ENCODE results near the gene STXBP3. TPM values are rescaled to one million over a fixed set of nuclear protein-coding genes. Genes with fewer than 3 reads are reported as not detected.

Gene STXBP3
- total RNA-seq, 4 donors from 2014 or later: 18.4 to 39.4 (median 24.3) TPM

- H3K27me3 ChIP-seq: no peaks in the 10 kb centered on the region
- in situ Hi-C loops (cut with MboI; ENCODE audit: low sequenced_read_pairs in 4 of 4): no loop called here
- ATAC-seq (no peak), DNase-seq (no peak)
- no peak overlapping the region for H3K27ac ChIP-seq
- H3K36me3 ChIP-seq: peaks cover 6 to 59% of the 10 kb centered on the region in 2 donors
- TF ChIP-seq CTCF (IDR thresholded peaks at IDR 0.05 in 4 of 5, conservative IDR thresholded peaks at IDR 0.05 in 1 of 5) (no peak), POLR2A (IDR thresholded peaks at IDR 0.05) (no peak)
- no peaks in the 10 kb centered on the region for H3K4me1 ChIP-seq
- no peak overlapping the region for H3K4me3 ChIP-seq
- intact Hi-C loops (cut with DNase I; ENCODE audit: low total_unique reads): no loop called here
- H3K9me3 ChIP-seq: no peaks in the 10 kb centered on the region
Observed at GRCh38 chr1:108801101-108801500, 54.6 kb downstream of the STXBP3 start.

- Histone ChIP-seq H3K4me3 (no peak overlapping the region), H3K9me3 (no peaks in the 10 kb centered on the region), H3K27ac (no peak overlapping the region), H3K4me1 (no peaks in the 10 kb centered on the region), H3K36me3 (peaks cover 0 to 55% of the 10 kb centered on the region in 2 donors), H3K27me3 (no peaks in the 10 kb centered on the region)
- intact Hi-C loops (cut with DNase I; ENCODE audit: low total_unique reads) (no loop called here), in situ Hi-C loops (cut with MboI; ENCODE audit: low sequenced_read_pairs in 4 of 4) (no loop called here)
- no peak for TF ChIP-seq CTCF (IDR thresholded peaks at IDR 0.05 in 4 of 5, conservative IDR thresholded peaks at IDR 0.05 in 1 of 5)
- no peak for TF ChIP-seq POLR2A (IDR thresholded peaks at IDR 0.05)
- ATAC-seq (no peak), DNase-seq (no peak)
Observed at GRCh38 chr1:108803548-108803947, 57.1 kb downstream of the STXBP3 start.

GRCh38 chr1:108808438-108808837, 62.0 kb downstream of the STXBP3 start:
- Histone ChIP-seq H3K27ac (no peak overlapping the region), H3K27me3 (no peaks in the 10 kb centered on the region), H3K4me1 (no peaks in the 10 kb centered on the region), H3K9me3 (no peaks in the 10 kb centered on the region), H3K4me3 (no peak overlapping the region), H3K36me3 (peaks cover 0 to 35% of the 10 kb centered on the region in 2 donors)
- TF ChIP-seq POLR2A (IDR thresholded peaks at IDR 0.05): no peak
- no peak for TF ChIP-seq CTCF (IDR thresholded peaks at IDR 0.05 in 4 of 5, conservative IDR thresholded peaks at IDR 0.05 in 1 of 5)
- intact Hi-C loops (cut with DNase I; ENCODE audit: low total_unique reads): no loop called here
- DNase-seq: no peak
- in situ Hi-C loops (cut with MboI; ENCODE audit: low sequenced_read_pairs in 4 of 4): no loop called here
- ATAC-seq: no peak

GRCh38 chr1:108811611-108812010, 65.1 kb downstream of the STXBP3 start:
- no peaks in the 10 kb centered on the region for H3K9me3 ChIP-seq
- intact Hi-C loops (cut with DNase I; ENCODE audit: low total_unique reads): no loop called here
- H3K36me3 ChIP-seq: peaks cover 0 to 19% of the 10 kb centered on the region in 2 donors
- H3K4me1 ChIP-seq: peaks cover 7 to 10% of the 10 kb centered on the region in 2 donors
- no peak for TF ChIP-seq POLR2A (IDR thresholded peaks at IDR 0.05)
- no peak for TF ChIP-seq CTCF (IDR thresholded peaks at IDR 0.05 in 4 of 5, conservative IDR thresholded peaks at IDR 0.05 in 1 of 5)
- DNase-seq (no peak), ATAC-seq (no peak)
- H3K27ac ChIP-seq: no peak overlapping the region
- H3K27me3 ChIP-seq: no peaks in the 10 kb centered on the region
- no peak overlapping the region for H3K4me3 ChIP-seq
- in situ Hi-C loops (cut with MboI; ENCODE audit: low sequenced_read_pairs in 4 of 4): no loop called here

GRCh38 chr1:108813326-108813725, 66.9 kb downstream of the STXBP3 start:
- peaks cover 14 to 17% of the 10 kb centered on the region in 2 donors for H3K4me1 ChIP-seq
- H3K9me3 ChIP-seq: no peaks in the 10 kb centered on the region
- intact Hi-C loops (cut with DNase I; ENCODE audit: low total_unique reads) (no loop called here), in situ Hi-C loops (cut with MboI; ENCODE audit: low sequenced_read_pairs in 4 of 4) (no loop called here)
- H3K27me3 ChIP-seq: no peaks in the 10 kb centered on the region
- DNase-seq: no peak
- H3K36me3 ChIP-seq: peaks cover 0 to 6% of the 10 kb centered on the region in 2 donors
- no peak overlapping the region for H3K4me3 ChIP-seq
- no peak for TF ChIP-seq CTCF (IDR thresholded peaks at IDR 0.05 in 4 of 5, conservative IDR thresholded peaks at IDR 0.05 in 1 of 5)
- no peak for TF ChIP-seq POLR2A (IDR thresholded peaks at IDR 0.05)
- H3K27ac ChIP-seq: no peak overlapping the region
- ATAC-seq: no peak
